ENCODE measurements around the gene ABCA2.

DNA sequence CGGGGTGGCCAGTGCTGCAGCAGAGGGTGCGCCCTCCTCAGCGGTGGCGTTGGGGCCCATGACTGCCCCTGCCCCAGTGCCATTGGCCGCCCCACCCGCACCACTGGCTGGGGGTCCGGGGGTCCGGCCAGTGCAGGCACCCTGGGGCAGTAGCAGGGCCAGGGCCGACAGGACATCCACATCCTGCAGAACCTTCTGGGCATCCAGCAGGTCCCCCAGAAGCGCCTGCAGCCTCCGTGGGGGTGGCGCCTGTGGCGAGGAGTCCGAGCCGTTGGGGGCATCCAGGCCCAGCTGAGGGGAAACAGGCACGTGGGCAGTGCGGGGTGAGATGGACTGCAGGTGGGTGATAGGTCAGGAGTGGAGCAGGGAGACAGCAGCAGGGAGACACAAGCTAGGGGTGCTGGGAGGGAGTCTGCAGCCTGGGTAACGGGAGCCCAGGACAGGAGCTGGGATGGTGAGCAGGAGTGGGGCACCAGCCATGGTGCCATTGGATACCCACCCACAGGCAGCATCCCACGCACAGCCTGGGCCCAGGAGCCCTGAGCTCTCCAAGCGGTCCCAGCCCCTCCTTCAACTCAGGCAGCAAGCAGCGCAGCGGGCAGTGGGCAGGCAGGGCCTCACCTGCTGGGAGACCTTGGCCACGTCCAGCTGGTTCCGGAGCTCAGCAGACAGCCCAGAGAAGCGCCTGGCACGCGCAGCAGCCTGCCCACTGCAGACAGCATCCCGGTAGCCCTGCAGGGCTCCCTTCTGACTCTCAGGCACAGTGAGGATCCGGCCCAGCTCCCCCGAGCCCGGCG is 7.1 kb downstream of the ABCA2 start:
- TF ChIP-seq CTCF (IDR thresholded peaks at IDR 0.05) = no peak
- TF ChIP-seq POLR2A (IDR thresholded peaks at IDR 0.05) = no peak

Data from stomach (tissue), 4 donors.